ENCODE data around the gene B9D2. TPM values are rescaled to one million over a fixed set of nuclear protein-coding genes. Genes with fewer than 3 reads are reported as not detected.
A peak's percentile ranks its signal among the peaks of the same experiment; 100 is the strongest.
"Not testable (repeated sequence)": the region's sequence is repeated elsewhere in the genome, so short reads cannot be mapped to it uniquely, and the experiment has no call there.

The B9D2 gene
- total RNA-seq, 1 donor from 2014 or later: 4.8 TPM

DNA sequence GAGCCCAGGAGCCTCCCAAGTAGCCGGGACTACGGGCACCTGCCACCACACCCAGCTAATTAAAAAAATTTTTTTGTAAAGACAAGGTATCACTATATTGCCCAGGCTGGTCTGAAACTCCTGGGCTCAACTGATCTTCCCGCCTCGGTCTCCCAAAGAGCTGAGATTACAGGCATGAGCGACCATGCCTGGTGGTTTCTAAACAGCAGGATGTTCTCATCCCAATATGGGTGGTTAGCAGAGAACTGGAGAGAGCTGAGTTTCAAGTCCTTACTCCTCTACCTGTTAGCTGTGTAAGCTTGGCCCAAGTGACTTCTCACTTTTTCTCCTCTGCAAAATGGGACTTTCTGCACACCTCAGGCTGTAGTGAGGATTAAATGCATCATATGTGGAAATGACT is 20.4 kb upstream of the B9D2 start:
- H3K27me3 Mint-ChIP-seq (ENCODE audit: low read depth): no peaks in the 10 kb centered on the region
- peaks cover 13% of the 10 kb centered on the region for H3K36me3 Mint-ChIP-seq
- no peaks in the 10 kb centered on the region for H3K9me3 Mint-ChIP-seq
- TF ChIP-seq, protein P1, sequence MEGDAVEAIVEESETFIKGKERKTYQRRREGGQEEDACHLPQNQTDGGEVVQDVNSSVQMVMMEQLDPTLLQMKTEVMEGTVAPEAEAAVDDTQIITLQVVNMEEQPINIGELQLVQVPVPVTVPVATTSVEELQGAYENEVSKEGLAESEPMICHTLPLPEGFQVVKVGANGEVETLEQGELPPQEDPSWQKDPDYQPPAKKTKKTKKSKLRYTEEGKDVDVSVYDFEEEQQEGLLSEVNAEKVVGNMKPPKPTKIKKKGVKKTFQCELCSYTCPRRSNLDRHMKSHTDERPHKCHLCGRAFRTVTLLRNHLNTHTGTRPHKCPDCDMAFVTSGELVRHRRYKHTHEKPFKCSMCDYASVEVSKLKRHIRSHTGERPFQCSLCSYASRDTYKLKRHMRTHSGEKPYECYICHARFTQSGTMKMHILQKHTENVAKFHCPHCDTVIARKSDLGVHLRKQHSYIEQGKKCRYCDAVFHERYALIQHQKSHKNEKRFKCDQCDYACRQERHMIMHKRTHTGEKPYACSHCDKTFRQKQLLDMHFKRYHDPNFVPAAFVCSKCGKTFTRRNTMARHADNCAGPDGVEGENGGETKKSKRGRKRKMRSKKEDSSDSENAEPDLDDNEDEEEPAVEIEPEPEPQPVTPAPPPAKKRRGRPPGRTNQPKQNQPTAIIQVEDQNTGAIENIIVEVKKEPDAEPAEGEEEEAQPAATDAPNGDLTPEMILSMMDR (IDR thresholded peaks at IDR 0.05; ENCODE audit: unreplicated experiment): no peak
- H3K4me3 Mint-ChIP-seq: no peak overlapping the region
- no peak overlapping the region for H3K27ac Mint-ChIP-seq
- H3K4me1 Mint-ChIP-seq: no peaks in the 10 kb centered on the region
- no peak for DNase-seq (ENCODE audit: low spot score in 2 of 2, unreplicated experiment in 2 of 2)

DNA sequence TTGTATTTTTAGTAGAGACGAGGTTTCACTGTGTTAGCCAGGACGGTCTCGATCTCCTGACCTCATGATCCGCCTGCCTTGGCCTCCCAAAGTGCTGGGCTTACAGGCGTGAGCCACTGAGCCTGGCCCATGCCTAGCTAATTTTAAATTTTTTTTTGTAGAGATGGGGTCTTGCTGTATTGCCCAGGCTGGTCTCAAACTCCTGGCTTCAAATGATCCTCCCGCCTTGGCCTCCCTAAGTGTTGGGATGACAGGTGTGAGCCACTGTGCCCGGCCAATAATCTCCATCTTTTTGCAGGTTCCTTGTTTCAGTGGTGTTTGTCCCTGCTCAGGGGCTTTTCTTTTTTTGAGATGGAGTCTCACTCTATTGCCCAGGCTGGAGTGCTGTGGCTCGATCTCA is 17.6 kb upstream of the B9D2 start:
- H3K9me3 Mint-ChIP-seq; H3K27ac Mint-ChIP-seq; H3K27me3 Mint-ChIP-seq (ENCODE audit: low read depth); H3K4me1 Mint-ChIP-seq; DNase-seq (ENCODE audit: low spot score in 2 of 2, unreplicated experiment in 2 of 2); H3K4me3 Mint-ChIP-seq: not testable (repeated sequence)
- peaks cover 15% of the 10 kb centered on the region for H3K36me3 Mint-ChIP-seq

- Mint-ChIP-seq H3K36me3 (peaks cover 6% of the 10 kb centered on the region), H3K27ac (peak overlapping the region; percentile 82), H3K4me3 (peak overlapping the region; percentile 4), H3K4me1 (peaks cover 15% of the 10 kb centered on the region), H3K27me3 (ENCODE audit: low read depth) (no peaks in the 10 kb centered on the region), H3K9me3 (no peaks in the 10 kb centered on the region)
- TF ChIP-seq, protein P1 (IDR thresholded peaks at IDR 0.05; ENCODE audit: unreplicated experiment): no peak
- DNase-seq (ENCODE audit: low spot score in 2 of 2, unreplicated experiment in 2 of 2): no peak
These were observed 14.2 kb upstream of the B9D2 start for GRCh38 chr19:41377977-41378709.

- no peak for DNase-seq (ENCODE audit: low spot score in 2 of 2, unreplicated experiment in 2 of 2)
- peaks cover 2% of the 10 kb centered on the region for H3K36me3 Mint-ChIP-seq
- H3K4me1 Mint-ChIP-seq: peaks cover 15% of the 10 kb centered on the region
- no peaks in the 10 kb centered on the region for H3K27me3 Mint-ChIP-seq (ENCODE audit: low read depth)
- H3K4me3 Mint-ChIP-seq: peak overlapping the region; percentile 70
- H3K9me3 Mint-ChIP-seq: no peaks in the 10 kb centered on the region
- peak overlapping the region; percentile 23 for H3K27ac Mint-ChIP-seq
- TF ChIP-seq, protein P1 (IDR thresholded peaks at IDR 0.05; ENCODE audit: unreplicated experiment): no peak
These were observed 13.0 kb upstream of the B9D2 start for GRCh38 chr19:41376998-41377365.

GRCh38 chr19:41376241-41376997 is 12.5 kb upstream of the B9D2 start, which contains the start of gene TMEM91:
TSS of gene TMEM91 (plus strand) at chr19:41376533. CDS start at chr19:41378310, 1,777 bp downstream.
- Mint-ChIP-seq H3K4me1 (peaks cover 15% of the 10 kb centered on the region), H3K27me3 (ENCODE audit: low read depth) (no peaks in the 10 kb centered on the region), H3K4me3 (peak within 1 kb of the TSS; percentile 70), H3K27ac (peak within 1 kb of the TSS; percentile 23), H3K36me3 (peaks cover 4% of the 10 kb centered on the region), H3K9me3 (no peaks in the 10 kb centered on the region)
- TF ChIP-seq, protein P1 (IDR thresholded peaks at IDR 0.05; ENCODE audit: unreplicated experiment): no peak
- peak in 1 of 2 experiments; percentile 72 for DNase-seq (ENCODE audit: low spot score in 2 of 2, unreplicated experiment in 2 of 2)

- TF ChIP-seq, protein P1 (IDR thresholded peaks at IDR 0.05; ENCODE audit: unreplicated experiment): no peak
- H3K27me3 Mint-ChIP-seq (ENCODE audit: low read depth): no peaks in the 10 kb centered on the region
- H3K9me3 Mint-ChIP-seq: no peaks in the 10 kb centered on the region
- DNase-seq (ENCODE audit: low spot score in 2 of 2, unreplicated experiment in 2 of 2): peak in 1 of 2 experiments; percentile 70
- peaks cover 6% of the 10 kb centered on the region for H3K36me3 Mint-ChIP-seq
- peaks cover 15% of the 10 kb centered on the region for H3K4me1 Mint-ChIP-seq
- peak overlapping the region; percentile 87 for H3K27ac Mint-ChIP-seq
- H3K4me3 Mint-ChIP-seq: peak overlapping the region; percentile 36
These were observed 10.0 kb upstream of the B9D2 start for GRCh38 chr19:41373993-41374392.

All from mesothelial cell of epicardium (in vitro differentiated cells).